Measurements from ENCODE around the gene SMYD3. TPM values are rescaled to one million over a fixed set of nuclear protein-coding genes. Genes with fewer than 3 reads are reported as not detected.

SMYD3 gene
- total and polyA plus RNA-seq, 2 experiments from 2014 or later: 30.8 to 68.5 TPM

DNA sequence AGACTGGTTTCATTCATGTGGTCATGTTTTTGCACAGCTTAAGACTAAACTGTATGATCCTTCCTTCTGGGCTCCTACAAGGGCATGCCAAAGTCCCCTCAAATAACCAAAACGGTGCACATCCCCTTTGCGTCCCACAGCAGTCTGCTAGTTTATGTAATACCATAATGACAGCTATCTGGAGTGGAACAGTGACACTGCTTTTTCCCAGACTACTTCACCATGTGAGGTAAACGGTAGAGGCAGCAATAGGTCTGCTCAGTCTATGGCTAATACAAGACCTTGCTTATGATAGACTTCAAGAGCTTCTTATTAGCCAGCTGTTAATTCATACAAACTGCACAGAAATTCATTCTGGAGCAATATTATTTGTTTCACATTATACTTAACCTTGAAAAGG lies 395.5 kb downstream of the SMYD3 start:
- no peaks in the 10 kb centered on the region for H3K36me3 ChIP-seq (replicated peaks; ENCODE audit: insufficient read depth, low read depth)
- no peaks in the 10 kb centered on the region for H3K9me2 ChIP-seq (replicated peaks; ENCODE audit: insufficient read depth)
- no peak for TF ChIP-seq EZH2 (IDR thresholded peaks at IDR 0.05; ENCODE audit: borderline replicate concordance)
- TF ChIP-seq, protein P1, sequence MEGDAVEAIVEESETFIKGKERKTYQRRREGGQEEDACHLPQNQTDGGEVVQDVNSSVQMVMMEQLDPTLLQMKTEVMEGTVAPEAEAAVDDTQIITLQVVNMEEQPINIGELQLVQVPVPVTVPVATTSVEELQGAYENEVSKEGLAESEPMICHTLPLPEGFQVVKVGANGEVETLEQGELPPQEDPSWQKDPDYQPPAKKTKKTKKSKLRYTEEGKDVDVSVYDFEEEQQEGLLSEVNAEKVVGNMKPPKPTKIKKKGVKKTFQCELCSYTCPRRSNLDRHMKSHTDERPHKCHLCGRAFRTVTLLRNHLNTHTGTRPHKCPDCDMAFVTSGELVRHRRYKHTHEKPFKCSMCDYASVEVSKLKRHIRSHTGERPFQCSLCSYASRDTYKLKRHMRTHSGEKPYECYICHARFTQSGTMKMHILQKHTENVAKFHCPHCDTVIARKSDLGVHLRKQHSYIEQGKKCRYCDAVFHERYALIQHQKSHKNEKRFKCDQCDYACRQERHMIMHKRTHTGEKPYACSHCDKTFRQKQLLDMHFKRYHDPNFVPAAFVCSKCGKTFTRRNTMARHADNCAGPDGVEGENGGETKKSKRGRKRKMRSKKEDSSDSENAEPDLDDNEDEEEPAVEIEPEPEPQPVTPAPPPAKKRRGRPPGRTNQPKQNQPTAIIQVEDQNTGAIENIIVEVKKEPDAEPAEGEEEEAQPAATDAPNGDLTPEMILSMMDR (IDR thresholded peaks at IDR 0.05; ENCODE audit: poor library complexity): no peak
- TF ChIP-seq EZH2phosphoT487 (IDR thresholded peaks at IDR 0.05; ENCODE audit: low read depth, severe bottlenecking, unreplicated experiment): no peak
- H3K27me3 ChIP-seq: no peaks in the 10 kb centered on the region
- H3K4me1 ChIP-seq (ENCODE audit: insufficient read depth): peaks cover 17% of the 10 kb centered on the region
- H4K20me1 ChIP-seq (ENCODE audit: insufficient read depth, poor library complexity, severe bottlenecking): no peaks in the 10 kb centered on the region
- no peaks in the 10 kb centered on the region for H3K79me2 ChIP-seq
- no peak overlapping the region for H3K4me2 ChIP-seq
- 85% methylated on average over 3 of the region's 3 CpGs for WGBS (ENCODE audit: low lambda C conversion rate, missing lambda C conversion rate)
- no peak overlapping the region for H2AFZ ChIP-seq
- no peak overlapping the region for H3K27ac ChIP-seq
- H3K4me3 ChIP-seq: no peak overlapping the region
- H3K9me3 ChIP-seq (ENCODE audit: low read depth): no peaks in the 10 kb centered on the region
- DNase-seq (ENCODE audit: low spot score): no peak

DNA sequence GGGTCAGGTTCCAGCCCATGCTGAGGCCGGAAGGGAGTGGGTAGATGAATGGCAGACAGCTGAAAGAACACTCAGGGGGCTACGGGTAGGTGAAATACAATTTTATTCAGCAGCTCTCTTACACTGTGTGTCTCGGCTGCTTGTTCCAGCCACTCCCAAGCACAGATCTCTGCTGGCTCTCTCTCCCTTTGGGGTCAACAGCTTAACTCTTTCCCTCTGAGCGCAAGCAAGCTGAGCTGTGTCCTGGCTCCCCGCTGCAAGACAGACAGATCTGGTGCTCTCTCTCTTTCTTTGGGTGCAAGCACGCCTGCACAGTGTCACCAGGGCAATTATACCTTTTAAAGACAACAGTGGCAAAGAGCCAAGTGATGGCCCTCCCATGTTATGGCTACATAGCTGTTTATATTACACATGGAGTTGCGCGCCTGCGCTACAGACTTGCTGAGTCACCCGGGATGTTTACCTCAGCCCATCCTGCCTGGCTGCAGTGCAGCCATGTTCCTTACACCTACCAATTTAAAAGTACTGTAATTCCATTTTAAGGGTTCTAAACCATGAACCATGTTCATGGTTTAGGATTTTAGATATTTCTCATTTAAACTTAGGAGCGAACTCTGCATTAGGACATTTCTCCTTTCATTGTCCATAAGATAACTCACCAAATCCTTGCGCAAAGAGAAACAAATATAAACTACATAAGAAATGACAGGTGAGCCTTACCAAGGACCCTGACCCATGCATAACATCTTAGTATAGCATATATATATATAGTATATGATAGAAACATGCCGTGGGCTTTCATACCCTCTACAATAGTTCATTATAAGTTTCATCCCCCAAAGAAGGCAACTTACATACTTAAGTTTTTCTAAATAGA lies 396.5 kb downstream of the SMYD3 start:
- H3K4me2 ChIP-seq: peak overlapping the region; percentile 39
- peaks cover 17% of the 10 kb centered on the region for H3K4me1 ChIP-seq (ENCODE audit: insufficient read depth)
- H3K36me3 ChIP-seq (replicated peaks; ENCODE audit: insufficient read depth, low read depth): no peaks in the 10 kb centered on the region
- H3K79me2 ChIP-seq: no peaks in the 10 kb centered on the region
- H3K9me3 ChIP-seq (ENCODE audit: low read depth): no peaks in the 10 kb centered on the region
- peak; percentile 46 for DNase-seq (ENCODE audit: low spot score)
- WGBS (ENCODE audit: low lambda C conversion rate, missing lambda C conversion rate): 59% methylated on average over 13 of the region's 13 CpGs
- no peaks in the 10 kb centered on the region for H4K20me1 ChIP-seq (ENCODE audit: insufficient read depth, poor library complexity, severe bottlenecking)
- no peaks in the 10 kb centered on the region for H3K27me3 ChIP-seq
- H3K27ac ChIP-seq: peak overlapping the region; percentile 26
- TF ChIP-seq EZH2 (IDR thresholded peaks at IDR 0.05; ENCODE audit: borderline replicate concordance): no peak
- TF ChIP-seq, protein P1 (IDR thresholded peaks at IDR 0.05; ENCODE audit: poor library complexity): no peak
- TF ChIP-seq EZH2phosphoT487 (IDR thresholded peaks at IDR 0.05; ENCODE audit: low read depth, severe bottlenecking, unreplicated experiment): no peak
- H2AFZ ChIP-seq: no peak overlapping the region
- no peaks in the 10 kb centered on the region for H3K9me2 ChIP-seq (replicated peaks; ENCODE audit: insufficient read depth)
- no peak overlapping the region for H3K4me3 ChIP-seq

DNA sequence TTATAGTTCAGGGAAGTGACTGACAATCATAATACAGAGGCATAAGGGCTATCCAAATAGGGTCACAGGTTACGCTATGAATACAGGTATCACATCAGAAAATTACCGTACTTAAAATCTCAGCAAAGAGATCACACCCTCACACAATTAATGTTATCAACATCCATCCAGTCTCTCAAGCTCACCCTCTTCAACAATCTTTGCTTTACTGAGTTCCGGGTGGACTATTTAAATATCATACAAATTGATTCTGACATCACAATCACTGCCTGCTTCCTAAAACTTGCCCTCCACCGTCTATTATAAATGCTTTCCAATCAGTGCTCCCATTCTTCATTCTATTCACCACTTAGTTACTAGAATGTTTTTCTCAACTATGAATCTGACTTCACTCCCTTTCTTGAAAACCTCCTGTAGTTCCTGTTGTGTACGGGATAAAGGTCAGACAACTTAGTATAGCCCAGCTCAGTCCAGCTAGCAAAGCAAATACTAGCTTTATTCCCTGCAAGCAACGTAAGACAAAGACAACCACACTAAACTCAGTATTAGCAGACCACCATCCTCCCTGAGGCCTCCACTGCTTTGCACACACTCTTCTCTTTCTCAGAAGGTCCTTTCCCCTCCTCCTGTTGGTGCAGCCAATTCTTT lies 398.7 kb downstream of the SMYD3 start:
- Histone ChIP-seq H3K36me3 (replicated peaks; ENCODE audit: insufficient read depth, low read depth) (no peaks in the 10 kb centered on the region), H4K20me1 (ENCODE audit: insufficient read depth, poor library complexity, severe bottlenecking) (no peaks in the 10 kb centered on the region), H3K79me2 (no peaks in the 10 kb centered on the region), H3K4me2 (peak overlapping the region; percentile 57), H3K9me3 (ENCODE audit: low read depth) (no peaks in the 10 kb centered on the region), H3K27ac (peak overlapping the region; percentile 41), H3K9me2 (replicated peaks; ENCODE audit: insufficient read depth) (no peaks in the 10 kb centered on the region), H3K4me3 (no peak overlapping the region), H3K4me1 (ENCODE audit: insufficient read depth) (peaks cover 17% of the 10 kb centered on the region), H2AFZ (no peak overlapping the region), H3K27me3 (no peaks in the 10 kb centered on the region)
- 67% methylated on average over 6 of the region's 6 CpGs for WGBS (ENCODE audit: low lambda C conversion rate, missing lambda C conversion rate)
- DNase-seq (ENCODE audit: low spot score): peak; percentile 8
- TF ChIP-seq, protein P1 (IDR thresholded peaks at IDR 0.05; ENCODE audit: poor library complexity): no peak
- TF ChIP-seq EZH2 (IDR thresholded peaks at IDR 0.05; ENCODE audit: borderline replicate concordance): no peak
- no peak for TF ChIP-seq EZH2phosphoT487 (IDR thresholded peaks at IDR 0.05; ENCODE audit: low read depth, severe bottlenecking, unreplicated experiment)

Data from hepatocyte (in vitro differentiated cells).